Gastroesophageal sphincter (tissue), 4 donors: ENCODE data around the gene COX5A. TPM values are rescaled to one million over a fixed set of nuclear protein-coding genes. Genes with fewer than 3 reads are reported as not detected.
"Not testable (repeated sequence)": the region's sequence is repeated elsewhere in the genome, so short reads cannot be mapped to it uniquely, and the experiment has no call there.

Source experiments
- ATAC-seq: fragments of 150-250 bp; one replicate; pipeline ENCODE4 v1.9.1; 2016; ENCODE audit warnings: mild to moderate bottlenecking, moderate library complexity
- H3K27ac ChIP-seq, 4 donors: fragments of 200-600 bp; sonication (generic) in 3 of 4; 1 replicate in 3 of 4; 2 replicates in 1 of 4; pipeline ENCODE4 v1.5.1; 2016 to 2019
- H3K27me3 ChIP-seq: fragments of 200-600 bp; sonication (generic); one replicate; pipeline ENCODE4 v1.5.1; 2019
- H3K36me3 ChIP-seq, 2 donors: fragments of 200-600 bp; sonication (generic); one replicate each; pipeline ENCODE4 v1.5.1; 2019; ENCODE audit warnings: control low read depth in 1 of 2
- H3K4me1 ChIP-seq, 3 donors: fragments of 200-600 bp; sonication (generic); 1 replicate in 2 of 3; 2 replicates in 1 of 3; pipeline ENCODE4 v1.5.1; 2016 to 2019; ENCODE audit warnings: control low read depth in 2 of 3
- H3K4me3 ChIP-seq, 2 donors: fragments of 200-600 bp; sonication (generic); one replicate each; pipeline ENCODE4 v1.5.1; 2019; ENCODE audit warnings: mild to moderate bottlenecking in 1 of 2, moderate library complexity in 1 of 2
- H3K9me3 ChIP-seq, 3 donors: fragments of 200-600 bp; sonication (generic); one replicate each; pipeline ENCODE4 v1.5.1; 2017 to 2019; ENCODE audit warnings: control low read depth in 2 of 3
- EP300 ChIP-seq: sonication (generic); formaldehyde crosslinking; IDR thresholded peaks from one replicate; pipeline ENCODE4 v1.6.1; 2017; ENCODE audit warnings: antibody characterized with exemption, mild to moderate bottlenecking
- POLR2A ChIP-seq, 2 donors: fragments of 450-650 bp; IDR thresholded peaks; one replicate each; pipeline ENCODE4 v1.6.1; 2017; ENCODE audit warnings: antibody characterized with exemption in 2 of 2, mild to moderate bottlenecking in 2 of 2, moderate library complexity in 1 of 2
- POLR2AphosphoS5 ChIP-seq: sonication (generic); formaldehyde crosslinking; IDR thresholded peaks from one replicate; pipeline ENCODE4 v1.6.1; 2017; ENCODE audit warnings: antibody characterized with exemption
- WGBS, 2 donors: methylation state at CpG; one replicate each; pipeline ENCODE4 v1.1.5; 2018; ENCODE audit warnings: low coverage in 1 of 2; 5-methylcytosine and 5-hydroxymethylcytosine counted together
- total RNA-seq, 4 donors: library from RNA; depleted of rRNA; stranded (reverse); fragments of >200 nt; gene quantifications; one replicate each; pipeline ENCODE4 v1.1.0, GENCODE V29; 2016
- TF ChIP-seq, protein P1 (sequence below), 4 experiments: fragments of 200-600 bp in 2 of 4; fragments of 450-650 bp in 2 of 4; sonication (generic) in 1 of 4; IDR thresholded peaks; one replicate each; pipeline ENCODE4 v1.5.1; 2017 to 2019; ENCODE audit warnings: antibody characterized with exemption in 4 of 4, mild to moderate bottlenecking in 2 of 4, moderate library complexity in 2 of 4

The COX5A gene
- total RNA-seq, 4 donors from 2014 or later = 57.9 to 105 (median 94.5) TPM

DNA sequence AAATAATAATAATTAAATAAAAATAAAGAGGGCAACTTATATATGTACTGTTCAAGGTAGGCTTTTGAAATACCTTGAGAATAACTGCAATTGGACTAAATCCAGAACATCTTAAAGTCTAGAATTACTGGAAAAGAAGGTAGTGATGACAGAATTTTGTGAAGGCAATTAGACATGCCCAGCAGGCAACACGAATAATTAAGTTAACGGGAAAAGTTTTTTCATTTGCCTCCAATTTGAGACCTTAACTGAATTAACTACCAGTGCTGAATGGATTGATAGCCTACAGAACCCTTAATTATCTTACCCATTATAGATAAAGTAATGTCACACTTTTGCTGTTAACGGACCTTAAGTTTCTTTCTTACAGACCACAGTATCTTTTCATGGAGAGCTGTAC lies 13.3 kb downstream of the COX5A start:
- TF ChIP-seq POLR2AphosphoS5 = no peak
- no peak for TF ChIP-seq EP300
- TF ChIP-seq POLR2A (IDR thresholded peaks at IDR 0.05) = no peak
- TF ChIP-seq, protein P1, sequence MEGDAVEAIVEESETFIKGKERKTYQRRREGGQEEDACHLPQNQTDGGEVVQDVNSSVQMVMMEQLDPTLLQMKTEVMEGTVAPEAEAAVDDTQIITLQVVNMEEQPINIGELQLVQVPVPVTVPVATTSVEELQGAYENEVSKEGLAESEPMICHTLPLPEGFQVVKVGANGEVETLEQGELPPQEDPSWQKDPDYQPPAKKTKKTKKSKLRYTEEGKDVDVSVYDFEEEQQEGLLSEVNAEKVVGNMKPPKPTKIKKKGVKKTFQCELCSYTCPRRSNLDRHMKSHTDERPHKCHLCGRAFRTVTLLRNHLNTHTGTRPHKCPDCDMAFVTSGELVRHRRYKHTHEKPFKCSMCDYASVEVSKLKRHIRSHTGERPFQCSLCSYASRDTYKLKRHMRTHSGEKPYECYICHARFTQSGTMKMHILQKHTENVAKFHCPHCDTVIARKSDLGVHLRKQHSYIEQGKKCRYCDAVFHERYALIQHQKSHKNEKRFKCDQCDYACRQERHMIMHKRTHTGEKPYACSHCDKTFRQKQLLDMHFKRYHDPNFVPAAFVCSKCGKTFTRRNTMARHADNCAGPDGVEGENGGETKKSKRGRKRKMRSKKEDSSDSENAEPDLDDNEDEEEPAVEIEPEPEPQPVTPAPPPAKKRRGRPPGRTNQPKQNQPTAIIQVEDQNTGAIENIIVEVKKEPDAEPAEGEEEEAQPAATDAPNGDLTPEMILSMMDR (IDR thresholded peaks at IDR 0.05) = no peak
- no peak for ATAC-seq
- Histone ChIP-seq H3K4me3 (no peak overlapping the region), H3K4me1 (no peaks in the 10 kb centered on the region), H3K36me3 (peaks cover 0 to 100% of the 10 kb centered on the region in 2 donors), H3K27ac (no peak overlapping the region), H3K9me3 (no peaks in the 10 kb centered on the region), H3K27me3 (no peaks in the 10 kb centered on the region)
- 88 to 91% methylated on average over 3 of the region's 3 CpGs for WGBS, 2 donors

DNA sequence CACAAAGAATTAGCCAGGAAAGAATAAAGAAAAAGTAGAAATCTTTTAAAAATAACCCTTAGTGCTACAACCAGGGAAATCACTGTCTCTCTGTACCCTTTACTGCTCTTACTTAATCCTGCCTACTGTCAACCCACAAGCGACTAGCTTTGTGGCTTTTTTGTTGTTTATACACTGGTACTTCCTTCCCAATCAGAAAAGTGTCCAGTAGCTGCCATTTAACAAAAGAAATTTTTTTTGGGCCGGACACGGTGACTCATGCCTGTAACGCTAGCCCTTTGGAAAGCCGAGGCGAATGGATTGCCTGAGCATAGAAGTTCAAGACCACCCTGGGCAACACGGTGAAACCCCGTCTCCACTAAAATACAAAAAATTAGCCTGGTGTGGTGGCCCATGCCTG lies 17.4 kb downstream of the COX5A start:
- Histone ChIP-seq H3K27me3 (no peaks in the 10 kb centered on the region), H3K4me3 (no peak overlapping the region), H3K9me3 (no peaks in the 10 kb centered on the region), H3K4me1 (no peaks in the 10 kb centered on the region), H3K27ac (no peak overlapping the region), H3K36me3 (peaks cover 0 to 100% of the 10 kb centered on the region in 2 donors)
- no peak for ATAC-seq
- WGBS, 2 donors = 65 to 89% methylated on average over 3 to 8 of the region's 8 CpGs
- TF ChIP-seq EP300 (no peak), POLR2AphosphoS5 (no peak), POLR2A (IDR thresholded peaks at IDR 0.05) (no peak)
- TF ChIP-seq, protein P1 (IDR thresholded peaks at IDR 0.05) = no peak

DNA sequence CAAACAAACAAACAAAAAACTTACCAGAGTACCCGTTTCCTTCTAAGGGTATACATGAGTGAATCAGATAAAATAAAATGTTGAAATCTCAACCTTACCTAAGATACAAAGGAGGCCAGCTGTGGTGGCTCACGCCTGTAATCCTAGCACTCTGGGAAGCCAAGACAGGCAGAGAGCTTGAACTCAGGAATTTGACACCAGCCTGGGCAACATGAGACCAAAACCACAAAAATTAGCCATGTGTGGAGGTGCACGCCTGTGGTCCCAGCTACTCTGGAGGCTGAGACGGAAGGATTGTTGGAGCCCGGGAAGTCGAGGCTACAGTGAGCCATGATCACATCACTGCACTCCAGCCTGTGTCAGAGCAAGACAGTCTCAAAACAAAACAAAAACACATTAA lies 20.2 kb downstream of the COX5A start:
- Histone ChIP-seq H3K36me3 (peaks cover 0 to 99% of the 10 kb centered on the region in 2 donors), H3K27ac (no peak overlapping the region), H3K9me3 (no peaks in the 10 kb centered on the region), H3K4me3 (no peak overlapping the region), H3K27me3 (no peaks in the 10 kb centered on the region), H3K4me1 (no peaks in the 10 kb centered on the region)
- 79 to 84% methylated on average over 2 to 6 of the region's 6 CpGs for WGBS, 2 donors
- ATAC-seq = no peak
- TF ChIP-seq POLR2A (IDR thresholded peaks at IDR 0.05) = no peak
- TF ChIP-seq POLR2AphosphoS5 = no peak
- TF ChIP-seq, protein P1 (IDR thresholded peaks at IDR 0.05) = no peak
- no peak for TF ChIP-seq EP300

DNA sequence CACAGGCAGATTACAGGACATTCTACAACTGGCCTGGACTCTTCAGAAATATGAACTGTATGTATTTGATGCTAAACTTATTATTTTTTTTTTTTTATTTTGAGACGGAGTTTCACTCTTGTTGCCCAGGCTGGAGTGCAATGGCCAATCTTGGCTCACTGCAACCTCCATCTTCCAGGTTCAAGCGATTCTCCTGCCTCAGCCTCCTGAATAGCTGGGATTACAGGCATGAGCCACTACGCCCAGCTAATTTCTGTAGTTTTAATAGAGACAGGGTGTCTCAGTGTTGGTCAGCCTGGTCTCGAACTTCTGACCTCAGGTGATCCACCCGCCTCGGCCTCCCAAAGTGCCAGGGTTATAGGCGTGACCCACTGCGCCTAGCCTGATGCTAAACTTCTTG lies 24.1 kb downstream of the COX5A start:
- H3K27ac ChIP-seq, H3K27me3 ChIP-seq, H3K9me3 ChIP-seq, H3K4me3 ChIP-seq, H3K4me1 ChIP-seq, ATAC-seq: not testable (repeated sequence)
- H3K36me3 ChIP-seq = peaks cover 0 to 82% of the 10 kb centered on the region in 2 donors
- WGBS, 2 donors = 87 to 89% methylated on average over 3 to 6 of the region's 8 CpGs

DNA sequence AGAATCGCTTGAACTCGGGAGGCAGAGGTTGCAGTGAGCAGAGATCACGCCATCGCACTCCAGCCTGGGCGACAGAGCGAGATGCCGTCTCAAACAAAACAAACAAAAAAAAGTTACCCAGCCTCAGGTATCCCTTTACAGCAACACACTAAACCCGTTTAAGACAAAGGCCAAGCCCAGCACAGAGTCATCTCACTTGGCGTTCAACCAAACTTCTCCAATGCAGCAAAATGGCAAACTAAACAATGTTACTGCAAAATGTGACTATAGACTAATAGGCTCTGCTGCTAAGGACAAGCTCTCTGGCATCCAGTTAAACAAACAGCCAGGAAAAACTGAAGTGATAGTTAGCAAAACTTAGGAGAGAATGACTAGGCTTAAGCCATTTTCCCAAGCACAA lies 24.8 kb downstream of the COX5A start:
- ATAC-seq = no peak
- Histone ChIP-seq H3K9me3 (no peaks in the 10 kb centered on the region), H3K36me3 (peaks cover 0 to 74% of the 10 kb centered on the region in 2 donors), H3K27me3 (no peaks in the 10 kb centered on the region), H3K27ac (no peak overlapping the region), H3K4me3 (no peak overlapping the region), H3K4me1 (no peaks in the 10 kb centered on the region)
- 50 to 55% methylated on average over 1 to 3 of the region's 9 CpGs for WGBS, 2 donors
- no peak for TF ChIP-seq POLR2AphosphoS5
- no peak for TF ChIP-seq POLR2A (IDR thresholded peaks at IDR 0.05)
- TF ChIP-seq, protein P1 (IDR thresholded peaks at IDR 0.05) = no peak
- no peak for TF ChIP-seq EP300
